Small intestine (tissue), 7 donors: ENCODE data around the gene PDIA4. TPM values are rescaled to one million over a fixed set of nuclear protein-coding genes. Genes with fewer than 3 reads are reported as not detected.

Experiments
- DNase-seq, 2 donors: peaks; one replicate each; pipeline versions ENCODE4 v3.0.0 to v3.0.0-alpha.2; 2013
- FAIRE-seq: peaks from 2 replicates; lab custom pipeline; 2012; peaks lifted over from hg19 to GRCh38; lab: Jason Lieb, UNC
- H3K27ac ChIP-seq, 3 donors: one replicate each; pipeline ENCODE4 v1.5.1; 2013; ENCODE audit warnings: low read length in 2 of 3, mild to moderate bottlenecking in 2 of 3, control low read depth in 1 of 3, inconsistent platforms in 1 of 3, low read depth in 1 of 3, moderate library complexity in 1 of 3
- H3K27me3 ChIP-seq, 3 donors: one replicate each; pipeline ENCODE4 v1.6.1; 2013; ENCODE audit warnings: low read length in 3 of 3, inconsistent platforms in 1 of 3; ENCODE audit not compliant: control insufficient read depth in 3 of 3, insufficient read depth in 3 of 3
- H3K36me3 ChIP-seq, 3 donors: one replicate each; pipeline ENCODE4 v1.6.1; 2013; ENCODE audit warnings: low read length in 3 of 3, inconsistent platforms in 1 of 3, low read depth in 1 of 3, mild to moderate bottlenecking in 1 of 3, moderate library complexity in 1 of 3; ENCODE audit not compliant: control insufficient read depth in 3 of 3, insufficient read depth in 2 of 3
- H3K4me1 ChIP-seq, 3 donors: one replicate each; pipeline ENCODE4 v1.6.1; 2013; ENCODE audit warnings: low read length in 2 of 3, inconsistent platforms in 1 of 3, low read depth in 1 of 3, mild to moderate bottlenecking in 1 of 3, moderate library complexity in 1 of 3; ENCODE audit not compliant: control insufficient read depth in 3 of 3, insufficient read depth in 2 of 3
- H3K4me3 ChIP-seq, 3 donors: one replicate each; pipeline ENCODE4 v1.5.1; 2013; ENCODE audit warnings: low read length in 3 of 3, control low read depth in 1 of 3, inconsistent platforms in 1 of 3, low read depth in 1 of 3, mild to moderate bottlenecking in 1 of 3, moderate library complexity in 1 of 3
- H3K9me3 ChIP-seq, 2 donors: one replicate each; pipeline ENCODE4 v1.6.1; 2013; ENCODE audit warnings: low read depth in 1 of 2, low read length in 1 of 2; ENCODE audit not compliant: control insufficient read depth in 2 of 2, insufficient read depth in 1 of 2
- WGBS, 3 donors: extraction: QIAGEN DNeasy Blood & Tissue Kit; methylation state at CpG; one replicate each; pipeline ENCODE4 v1.1.7; 2013; 5-methylcytosine and 5-hydroxymethylcytosine counted together
- polyA plus RNA-seq, 4 donors: library from polyadenylated mRNA; stranded (reverse) in 3 of 4; unstranded in 1 of 4; fragments of 200-250 nt in 3 of 4; fragments of 120-200 nt in 1 of 4; gene quantifications; one replicate each; pipeline versions ENCODE4 v1.2.1 to v1.2.3, GENCODE V29; 2013
- donor health status: healthy with polysubstance abuse.
- donor health status: control.
- donor health status: control.
- donor health status: Bipolar disorder and iron deficiency.
- donor health status: healthy.

The PDIA4 gene
- polyA plus RNA-seq, 4 donors, result 19.9 to 239 (median 84.4) TPM

- no peaks in the 10 kb centered on the region for H3K27me3 ChIP-seq
- H3K27ac ChIP-seq, result no peak overlapping the region
- 87 to 94% (median 93%) methylated on average over 6 of the region's 6 CpGs for WGBS, 3 donors
- no peak for FAIRE-seq
- DNase-seq, result no peak
- H3K4me3 ChIP-seq, result no peak overlapping the region
- H3K9me3 ChIP-seq, result no peaks in the 10 kb centered on the region
- H3K4me1 ChIP-seq, result no peaks in the 10 kb centered on the region
- H3K36me3 ChIP-seq, result peaks cover 0 to 35% (median 8%) of the 10 kb centered on the region in 3 donors
Measured at GRCh38 chr7:148999192-148999591, 29.1 kb downstream of the PDIA4 start.

GRCh38 chr7:148997497-148997896, 30.8 kb downstream of the PDIA4 start:
- Histone ChIP-seq H3K36me3 (peaks cover 0 to 20% (median 4%) of the 10 kb centered on the region in 3 donors), H3K27ac (no peak overlapping the region), H3K27me3 (no peaks in the 10 kb centered on the region), H3K9me3 (no peaks in the 10 kb centered on the region), H3K4me3 (no peak overlapping the region), H3K4me1 (no peaks in the 10 kb centered on the region)
- no peak for DNase-seq
- no peak for FAIRE-seq
- WGBS, 3 donors, result 87 to 89% (median 87%) methylated on average over 4 of the region's 4 CpGs

DNA sequence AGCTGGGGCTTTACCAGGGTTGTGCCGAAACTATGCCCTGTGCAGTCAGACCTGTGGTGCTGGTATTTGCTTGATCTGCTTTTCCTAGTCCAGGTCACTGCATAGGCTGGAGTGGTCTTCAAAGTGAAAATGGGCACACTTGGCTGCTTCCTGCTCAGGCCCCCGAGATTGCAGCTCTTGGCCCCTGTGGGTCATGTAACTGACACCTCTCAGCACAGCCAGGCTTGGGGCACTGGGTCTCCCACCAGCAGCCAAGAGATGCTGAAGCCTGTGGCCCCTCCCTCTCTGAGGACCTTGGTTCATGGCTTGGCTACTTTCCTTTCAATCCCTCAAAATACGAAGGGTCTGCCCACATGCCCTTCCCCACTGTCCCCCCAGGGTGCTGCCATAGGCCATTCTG, 33.7 kb downstream of the PDIA4 start:
- H3K9me3 ChIP-seq, result no peaks in the 10 kb centered on the region
- FAIRE-seq (no peak), DNase-seq (no peak)
- H3K27me3 ChIP-seq, result peaks cover 0 to 2% (median 0%) of the 10 kb centered on the region in 3 donors
- 76 to 80% (median 76%) methylated on average over 3 of the region's 3 CpGs for WGBS, 3 donors
- H3K4me3 ChIP-seq, result no peak overlapping the region
- no peaks in the 10 kb centered on the region for H3K4me1 ChIP-seq
- no peak overlapping the region for H3K27ac ChIP-seq
- no peaks in the 10 kb centered on the region for H3K36me3 ChIP-seq

DNA sequence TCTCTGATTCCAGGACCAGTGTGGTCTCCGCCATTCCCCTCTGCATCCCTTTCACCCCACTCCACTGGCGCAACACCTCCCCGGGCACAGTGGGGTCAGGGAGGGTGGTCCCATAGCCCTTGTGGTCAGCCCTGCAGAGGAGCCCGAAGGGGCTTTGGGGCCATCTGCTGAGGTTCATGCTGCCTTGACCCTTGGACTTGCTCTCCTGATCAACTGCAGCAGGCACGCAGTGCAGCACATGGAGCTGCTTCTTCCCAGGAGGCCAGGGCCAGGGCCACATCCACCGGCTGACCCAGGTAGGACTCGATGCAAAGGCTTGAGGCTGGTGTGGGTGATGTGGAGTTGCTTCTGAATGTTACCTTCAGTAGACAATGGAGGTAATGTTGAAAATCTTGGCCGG, 35.1 kb downstream of the PDIA4 start:
- WGBS, 3 donors, result 82 to 93% (median 84%) methylated on average over 8 of the region's 8 CpGs
- FAIRE-seq (no peak), DNase-seq (no peak)
- H3K36me3 ChIP-seq, result no peaks in the 10 kb centered on the region
- peaks cover 0 to 6% (median 3%) of the 10 kb centered on the region in 3 donors for H3K4me1 ChIP-seq
- H3K27me3 ChIP-seq, result peaks cover 0 to 2% (median 0%) of the 10 kb centered on the region in 3 donors
- no peaks in the 10 kb centered on the region for H3K9me3 ChIP-seq
- no peak overlapping the region for H3K27ac ChIP-seq
- H3K4me3 ChIP-seq, result no peak overlapping the region

DNA sequence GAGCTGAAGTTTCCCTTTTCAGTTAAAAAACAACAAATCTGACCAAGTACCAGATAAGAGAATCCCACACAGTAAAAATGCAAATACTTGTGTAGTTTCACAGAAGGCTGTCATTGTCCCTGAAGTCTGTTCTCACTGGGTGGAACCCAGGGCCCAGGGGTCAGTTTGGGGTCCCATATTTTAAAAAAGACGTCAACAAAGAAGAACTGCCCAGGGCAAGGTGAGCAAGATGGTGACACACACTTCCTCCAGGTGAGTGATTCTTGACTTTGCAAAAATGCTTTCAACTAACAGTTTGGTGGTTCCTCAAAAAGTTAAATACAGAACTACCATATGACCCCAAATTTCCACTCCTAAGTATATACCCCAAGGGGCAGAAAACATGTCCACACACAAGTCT, 36.8 kb downstream of the PDIA4 start:
- FAIRE-seq (no peak), DNase-seq (no peak)
- WGBS, 3 donors, result 43 to 67% (median 45%) methylated on average over 1 of the region's 1 CpG
- no peak overlapping the region for H3K4me3 ChIP-seq
- no peaks in the 10 kb centered on the region for H3K36me3 ChIP-seq
- no peak overlapping the region for H3K27ac ChIP-seq
- H3K9me3 ChIP-seq, result no peaks in the 10 kb centered on the region
- H3K27me3 ChIP-seq, result peaks cover 0 to 2% (median 0%) of the 10 kb centered on the region in 3 donors
- peaks cover 0 to 8% (median 3%) of the 10 kb centered on the region in 3 donors for H3K4me1 ChIP-seq

DNA sequence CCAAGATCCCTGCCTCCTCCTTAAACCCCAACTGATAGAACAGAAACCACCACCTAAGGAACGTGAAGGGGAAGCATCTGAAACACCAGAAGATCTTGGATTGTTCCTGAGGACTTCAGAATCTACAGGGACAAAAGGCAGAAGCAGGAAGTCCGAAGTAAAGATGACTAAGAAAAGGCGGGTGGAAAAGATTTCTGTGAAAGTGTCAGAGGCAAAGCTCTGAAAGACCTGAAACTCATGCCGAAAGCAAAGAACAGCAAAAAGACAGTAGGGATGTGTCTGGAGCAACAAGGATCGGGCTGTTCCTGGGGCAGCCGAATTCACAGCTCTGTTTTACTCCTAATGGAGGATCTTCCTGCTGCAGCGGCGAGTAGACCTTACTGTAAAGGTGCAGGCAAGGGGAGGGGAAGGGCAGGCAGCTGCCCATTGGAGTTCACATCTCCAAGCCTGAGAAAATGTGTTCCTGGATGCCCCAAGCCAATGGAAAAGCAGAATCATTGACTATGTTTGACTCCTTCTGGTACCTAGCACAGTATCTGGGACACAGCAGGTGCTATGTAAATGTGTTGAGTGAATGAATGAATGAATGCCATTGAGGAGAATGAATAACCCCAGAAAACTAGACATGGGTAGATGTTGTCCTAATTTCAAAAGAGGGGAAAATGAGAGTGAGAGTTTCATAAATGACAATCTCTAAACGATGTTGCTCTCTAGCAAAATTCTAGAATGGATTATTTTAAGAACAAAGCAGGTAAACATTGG, 40.4 kb downstream of the PDIA4 start:
- peaks cover 0 to 2% (median 0%) of the 10 kb centered on the region in 3 donors for H3K27me3 ChIP-seq
- peak overlapping the region; percentile 80 to 92 (median 89) for H3K27ac ChIP-seq
- H3K36me3 ChIP-seq, result no peaks in the 10 kb centered on the region
- H3K9me3 ChIP-seq, result no peaks in the 10 kb centered on the region
- peaks cover 0 to 8% (median 3%) of the 10 kb centered on the region in 3 donors for H3K4me1 ChIP-seq
- FAIRE-seq (no peak), DNase-seq (no peak)
- WGBS, 3 donors, result 2 to 5% (median 2%) methylated on average over 9 of the region's 9 CpGs
- peak overlapping the region; percentile 32 to 69 (median 65) for H3K4me3 ChIP-seq

DNA sequence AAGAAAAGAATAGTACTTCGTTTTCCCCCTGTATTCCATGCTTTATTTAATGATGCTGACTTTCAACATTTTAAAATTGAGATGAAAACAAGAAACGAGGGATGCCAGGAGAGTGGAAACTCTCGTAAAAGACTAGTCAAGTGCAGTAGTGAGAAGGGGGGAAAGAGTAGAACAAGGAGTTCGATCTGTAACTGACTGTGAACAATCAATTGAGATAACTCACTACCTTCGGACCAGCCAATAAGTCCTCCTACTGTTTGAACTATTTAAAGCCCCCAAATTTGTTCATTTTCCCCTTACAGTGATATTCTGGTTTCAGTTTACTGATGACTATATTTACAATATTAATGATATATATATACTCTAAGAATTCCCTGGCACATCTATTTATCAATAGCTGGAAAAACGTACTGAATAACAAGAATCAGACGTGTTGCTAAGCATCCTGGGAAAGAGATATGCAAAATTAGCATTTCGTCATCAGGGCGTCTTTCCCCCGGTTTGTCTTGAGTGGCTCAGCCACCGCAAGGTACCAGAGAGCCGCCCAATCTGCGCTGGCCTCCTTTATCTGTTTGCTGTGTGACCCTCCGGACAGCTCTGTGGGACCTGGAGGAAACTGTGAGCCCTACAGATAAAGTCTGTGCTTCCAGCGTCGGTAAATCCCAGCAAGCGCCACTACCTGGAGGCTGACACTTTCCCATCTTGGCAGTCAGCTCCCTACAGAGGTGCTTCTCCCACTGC, 41.1 kb downstream of the PDIA4 start:
- Histone ChIP-seq H3K4me1 (peaks cover 0 to 8% (median 5%) of the 10 kb centered on the region in 3 donors), H3K27ac (peak overlapping the region; percentile 80 to 92 (median 89)), H3K9me3 (no peaks in the 10 kb centered on the region), H3K4me3 (peak overlapping the region; percentile 32 to 69 (median 65)), H3K36me3 (no peaks in the 10 kb centered on the region), H3K27me3 (peaks cover 0 to 2% (median 0%) of the 10 kb centered on the region in 3 donors)
- DNase-seq, result peak; percentile 91 to 93
- peak; percentile 5 for FAIRE-seq
- WGBS, 3 donors, result 0 to 1% (median 0%) methylated on average over 17 of the region's 17 CpGs

DNA sequence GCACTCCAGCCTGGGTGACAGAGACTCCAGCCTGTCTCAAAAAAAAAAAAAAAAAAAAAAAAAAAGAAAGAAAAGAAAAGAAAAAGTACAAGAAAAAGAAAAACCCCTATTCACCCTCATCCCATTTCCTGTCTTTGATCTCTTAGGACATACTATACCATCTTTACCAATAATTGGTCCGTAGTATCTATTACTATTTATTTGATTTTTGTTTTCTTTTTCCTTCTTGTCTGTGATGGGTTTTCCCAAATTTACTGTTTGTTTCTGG, 41.6 kb downstream of the PDIA4 start:
- H3K9me3 ChIP-seq, result no peaks in the 10 kb centered on the region
- peak overlapping the region in 1 of 3 donors; percentile 69 for H3K4me3 ChIP-seq
- FAIRE-seq, result no peak
- H3K27ac ChIP-seq, result peak overlapping the region in 1 of 3 donors; percentile 89
- no peaks in the 10 kb centered on the region for H3K36me3 ChIP-seq
- peaks cover 0 to 4% (median 0%) of the 10 kb centered on the region in 3 donors for H3K27me3 ChIP-seq
- DNase-seq, result no peak
- H3K4me1 ChIP-seq, result peaks cover 0 to 8% (median 5%) of the 10 kb centered on the region in 3 donors
- WGBS, 3 donors, result 8 to 36% (median 12%) methylated on average over 1 of the region's 1 CpG
